Mammary epithelial cell (primary cell): ENCODE data around the gene CERS5.

Experiments
- EZH2 ChIP-seq: IDR thresholded peaks from 2 replicates; pipeline ENCODE4 v1.6.1; 2012; ENCODE audit warnings: low read length, inconsistent platforms, borderline replicate concordance
- TF ChIP-seq, protein P1 (sequence below), 2 donors: IDR thresholded peaks in 1 of 2; conservative IDR thresholded peaks in 1 of 2; 2 replicates each; pipeline ENCODE4 v1.5.1; 2011 to 2012; ENCODE audit warnings: inconsistent platforms in 2 of 2, low read length in 2 of 2, mild to moderate bottlenecking in 2 of 2, control low read depth in 1 of 2, low read depth in 1 of 2; ENCODE audit not compliant: insufficient read depth in 1 of 2; ENCODE audit errors: extremely low read depth in 1 of 2

- TF ChIP-seq, protein P1, sequence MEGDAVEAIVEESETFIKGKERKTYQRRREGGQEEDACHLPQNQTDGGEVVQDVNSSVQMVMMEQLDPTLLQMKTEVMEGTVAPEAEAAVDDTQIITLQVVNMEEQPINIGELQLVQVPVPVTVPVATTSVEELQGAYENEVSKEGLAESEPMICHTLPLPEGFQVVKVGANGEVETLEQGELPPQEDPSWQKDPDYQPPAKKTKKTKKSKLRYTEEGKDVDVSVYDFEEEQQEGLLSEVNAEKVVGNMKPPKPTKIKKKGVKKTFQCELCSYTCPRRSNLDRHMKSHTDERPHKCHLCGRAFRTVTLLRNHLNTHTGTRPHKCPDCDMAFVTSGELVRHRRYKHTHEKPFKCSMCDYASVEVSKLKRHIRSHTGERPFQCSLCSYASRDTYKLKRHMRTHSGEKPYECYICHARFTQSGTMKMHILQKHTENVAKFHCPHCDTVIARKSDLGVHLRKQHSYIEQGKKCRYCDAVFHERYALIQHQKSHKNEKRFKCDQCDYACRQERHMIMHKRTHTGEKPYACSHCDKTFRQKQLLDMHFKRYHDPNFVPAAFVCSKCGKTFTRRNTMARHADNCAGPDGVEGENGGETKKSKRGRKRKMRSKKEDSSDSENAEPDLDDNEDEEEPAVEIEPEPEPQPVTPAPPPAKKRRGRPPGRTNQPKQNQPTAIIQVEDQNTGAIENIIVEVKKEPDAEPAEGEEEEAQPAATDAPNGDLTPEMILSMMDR (conservative IDR thresholded peaks at IDR 0.05 in 1 of 2, IDR thresholded peaks at IDR 0.05 in 1 of 2; ENCODE audit: extremely low read depth in 1 of 2, insufficient read depth in 1 of 2, low read depth in 1 of 2, low read length in 2 of 2) = no peak
- TF ChIP-seq EZH2 = no peak
These were observed 77.4 kb downstream of the CERS5 start for GRCh38 chr12:50089730-50090129.
